ENCODE results near the gene FAT1.

- TF ChIP-seq CTCF (IDR thresholded peaks at IDR 0.05) (no peak), POLR2A (IDR thresholded peaks at IDR 0.05) (no peak)
Observed at GRCh38 chr4:186771624-186772023, 48.0 kb upstream of the FAT1 start.

Data from body of pancreas (tissue), 4 donors.